ENCODE data around the gene TCF23. TPM values are rescaled to one million over a fixed set of nuclear protein-coding genes. Genes with fewer than 3 reads are reported as not detected.
A peak's percentile ranks its signal among the peaks of the same experiment; 100 is the strongest.

The TCF23 gene
- total and polyA plus RNA-seq, 2 of the 4 experiments (the other 2 are of a cell fraction): not detected

DNA sequence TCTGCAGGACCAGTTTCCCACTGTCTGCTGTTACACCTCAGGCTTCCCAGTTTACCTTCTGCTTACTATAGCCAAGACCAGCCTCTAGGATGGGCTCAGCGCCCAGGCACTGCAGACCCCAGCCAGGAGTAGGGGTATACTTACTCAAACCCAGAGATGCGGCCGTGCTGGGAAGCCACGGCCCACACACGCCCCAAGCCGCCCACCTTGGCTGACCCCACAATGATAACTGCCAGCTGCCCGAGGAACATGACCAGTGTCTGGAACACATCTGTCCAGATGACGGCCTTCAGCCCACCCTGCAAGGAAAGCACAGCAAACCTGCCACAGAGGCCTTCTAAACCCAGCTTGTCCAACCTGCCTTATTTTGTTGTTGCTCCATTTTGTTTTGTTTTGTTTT, 56.4 kb downstream of the TCF23 start:
- Histone ChIP-seq H3K79me1 (ENCODE audit: low read depth in 1 of 2, low read length in 2 of 2) (peaks cover 0 to 3% of the 10 kb centered on the region in 2 experiments; a peak in 1 of 4 replicates), H3K9ac (ENCODE audit: low read depth, low read length) (no peak overlapping the region), H2BK20ac (ENCODE audit: low read depth, low read length) (no peak overlapping the region), H3K18ac (ENCODE audit: low read depth, low read length) (no peak overlapping the region), H3K56ac (ENCODE audit: extremely low read depth, insufficient read depth, low read length) (no peak overlapping the region), H4K8ac (ENCODE audit: low read depth in 2 of 2, low read length in 2 of 2) (no peak overlapping the region), H2BK5ac (ENCODE audit: low read depth, low read length, poor library complexity, severe bottlenecking) (no peak overlapping the region), H2BK120ac (ENCODE audit: low read depth, low read length) (no peak overlapping the region), H2AK5ac (ENCODE audit: low read depth, low read length) (no peak overlapping the region), H2AK9ac (replicated peaks; ENCODE audit: low read depth, low read length, poor library complexity) (peak overlapping the region; percentile 63), H4K91ac (ENCODE audit: insufficient read depth, low read depth, low read length) (no peak overlapping the region), H4K20me1 (ENCODE audit: insufficient read depth, low read length) (no peaks in the 10 kb centered on the region; the same call in 1 of the 2 replicates), H3K14ac (replicated peaks; ENCODE audit: low read depth, low read length) (no peak overlapping the region), H3K4ac (ENCODE audit: low read depth, low read length) (no peak overlapping the region), H4K5ac (ENCODE audit: low read depth, low read length) (no peak overlapping the region), H3K4me2 (ENCODE audit: low read depth, low read length) (no peak overlapping the region), H3K4me1 (ENCODE audit: control insufficient read depth, insufficient read depth, low read length) (no peaks in the 10 kb centered on the region), H3K9me3 (ENCODE audit: control insufficient read depth, insufficient read depth, low read length) (no peaks in the 10 kb centered on the region), H2AFZ (replicated peaks; ENCODE audit: low read length, poor library complexity) (no peak overlapping the region), H3K27me3 (ENCODE audit: control insufficient read depth, insufficient read depth, low read length) (no peaks in the 10 kb centered on the region), H3K36me3 (ENCODE audit: control insufficient read depth, insufficient read depth, low read length) (peaks cover 58% of the 10 kb centered on the region), H3K23ac (ENCODE audit: low read depth, low read length) (no peak overlapping the region), H3K4me3 (ENCODE audit: insufficient read depth, low read depth, low read length) (no peak overlapping the region), H2BK15ac (ENCODE audit: low read depth, low read length) (no peak overlapping the region), H3K9me1 (ENCODE audit: insufficient read depth, low read length) (no peaks in the 10 kb centered on the region; the same call in 1 of the 2 replicates), H3K27ac (ENCODE audit: insufficient read depth, low read length) (no peak overlapping the region)
- in situ Hi-C loops (cut with MboI; ENCODE audit: low sequenced_read_pairs) (no loop called here), intact Hi-C loops (cut with micrococcal nuclease) (no loop called here), dilution Hi-C loops (cut with HindIII; ENCODE audit: low sequenced_read_pairs, unreplicated experiment) (no loop called here)
- BruUV-seq (replicated peaks): no TSS peak
- ATAC-seq (ENCODE audit: low read depth): no peak
- CTCF ChIA-PET: no interaction called here
- TF ChIP-seq, protein P1, sequence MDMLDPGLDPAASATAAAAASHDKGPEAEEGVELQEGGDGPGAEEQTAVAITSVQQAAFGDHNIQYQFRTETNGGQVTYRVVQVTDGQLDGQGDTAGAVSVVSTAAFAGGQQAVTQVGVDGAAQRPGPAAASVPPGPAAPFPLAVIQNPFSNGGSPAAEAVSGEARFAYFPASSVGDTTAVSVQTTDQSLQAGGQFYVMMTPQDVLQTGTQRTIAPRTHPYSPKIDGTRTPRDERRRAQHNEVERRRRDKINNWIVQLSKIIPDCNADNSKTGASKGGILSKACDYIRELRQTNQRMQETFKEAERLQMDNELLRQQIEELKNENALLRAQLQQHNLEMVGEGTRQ (IDR thresholded peaks at IDR 0.05; ENCODE audit: low read depth, low read length): no peak
- TF ChIP-seq RFX5 (IDR thresholded peaks at IDR 0.05; ENCODE audit: low read depth, low read length) (no peak), NFE2L2 (IDR thresholded peaks at IDR 0.05; ENCODE audit: low read depth, low read length) (no peak), RAD21 (IDR thresholded peaks at IDR 0.05; ENCODE audit: low read length) (no peak), FOS (IDR thresholded peaks at IDR 0.05; ENCODE audit: low read depth, low read length) (no peak)
- POLR2A ChIA-PET (ENCODE audit: unreplicated experiment): no interaction called here
- no peak for DNase-seq
- 78% methylated on average over 7 of the region's 8 CpGs; no CpG with 5 or more reads in 1 of the 2 experiments for WGBS, 2 experiments (ENCODE audit: extremely low coverage in 2 of 2, insufficient read length in 1 of 2)
